Cerebellar nuclear complex (tissue), 1 donor: ENCODE results near the gene DIP2B.
A peak's percentile ranks its signal among the peaks of the same experiment; 100 is the strongest.

Source experiments
- DNase-seq, 2 experiments: peaks; one replicate each; lab custom pipeline; 2025; lab: John Stamatoyannopoulos, UW

The DIP2B gene

GRCh38 chr12:50579757-50580267, 75.0 kb downstream of the DIP2B start:
- DNase-seq: no peak

GRCh38 chr12:50580436-50580835, 75.7 kb downstream of the DIP2B start:
- no peak for DNase-seq

GRCh38 chr12:50581226-50582184, 76.7 kb downstream of the DIP2B start:
- DNase-seq: no peak

- DNase-seq: no peak
Measured at GRCh38 chr12:50584135-50584534, 79.3 kb downstream of the DIP2B start.

GRCh38 chr12:50589650-50590435, 85.1 kb downstream of the DIP2B start:
- no peak for DNase-seq

- DNase-seq: no peak
Measured at GRCh38 chr12:50590869-50591268, 86.1 kb downstream of the DIP2B start.

- DNase-seq: no peak
Measured at GRCh38 chr12:50595667-50596066, 90.9 kb downstream of the DIP2B start.

GRCh38 chr12:50597200-50598195, 92.7 kb downstream of the DIP2B start:
- DNase-seq: no peak

GRCh38 chr12:50598321-50598862, 93.6 kb downstream of the DIP2B start:
- DNase-seq: no peak

GRCh38 chr12:50599366-50600095, 94.7 kb downstream of the DIP2B start:
- DNase-seq: no peak

GRCh38 chr12:50600364-50600763, 95.6 kb downstream of the DIP2B start:
- DNase-seq: no peak

- no peak for DNase-seq
Measured at GRCh38 chr12:50603817-50604639, 99.2 kb downstream of the DIP2B start.

GRCh38 chr12:50604640-50604920, 99.8 kb downstream of the DIP2B start:
- DNase-seq: no peak

- no peak for DNase-seq
Measured at GRCh38 chr12:50606675-50607375, 102.0 kb downstream of the DIP2B start.

- DNase-seq: no peak
Measured at GRCh38 chr12:50609292-50609874, 104.6 kb downstream of the DIP2B start.

GRCh38 chr12:50610171-50610570, 105.4 kb downstream of the DIP2B start:
- no peak for DNase-seq

GRCh38 chr12:50611021-50611744, 106.4 kb downstream of the DIP2B start:
- no peak for DNase-seq

- peak in 1 of 2 experiments; percentile 32 for DNase-seq
Measured at GRCh38 chr12:50612882-50613281, 108.1 kb downstream of the DIP2B start.
